MM.1S (cell line): ENCODE data around the gene JPT2.
"Not testable (repeated sequence)": the region's sequence is repeated elsewhere in the genome, so short reads cannot be mapped to it uniquely, and the experiment has no call there.

Experiments
- DNase-seq: peaks from one replicate; pipeline ENCODE4 v3.0.0-alpha.2; 2015
- H2AFZ ChIP-seq: fragments of 300-600 bp; sonication (generic); 2 replicates; pipeline ENCODE4 v1.6.0; 2016; ENCODE audit warnings: antibody characterized with exemption, low read length
- H3F3A ChIP-seq: fragments of 300-600 bp; sonication (generic); 2 replicates; pipeline ENCODE4 v1.6.1; 2016; ENCODE audit warnings: mild to moderate bottlenecking, antibody characterized with exemption, low read length, moderate library complexity, mixed read lengths; ENCODE audit not compliant: insufficient read depth
- H3K27ac ChIP-seq: fragments of 300-600 bp; sonication (generic); 2 replicates; pipeline ENCODE4 v1.5.1; 2016; ENCODE audit warnings: mild to moderate bottlenecking, low read length
- H3K27me3 ChIP-seq: fragments of 300-600 bp; sonication (generic); replicated peaks from 2 replicates; pipeline ENCODE4 v1.6.0; 2016; ENCODE audit warnings: low read length; ENCODE audit not compliant: insufficient read depth
- H3K36me3 ChIP-seq: fragments of 300-600 bp; sonication (generic); replicated peaks from 2 replicates; pipeline ENCODE4 v1.6.1; 2016; ENCODE audit warnings: mild to moderate bottlenecking, low read length, mixed read lengths; ENCODE audit not compliant: insufficient read depth
- H3K4me1 ChIP-seq: fragments of 300-600 bp; sonication (generic); 2 replicates; pipeline ENCODE4 v1.6.1; 2016; ENCODE audit warnings: low read length, mixed read lengths
- H3K4me2 ChIP-seq: fragments of 300-600 bp; sonication (generic); 2 replicates; pipeline ENCODE4 v1.6.0; 2016; ENCODE audit warnings: low read depth, low read length
- H3K4me3 ChIP-seq: fragments of 300-600 bp; sonication (generic); 2 replicates; pipeline ENCODE4 v1.5.1; 2016; ENCODE audit warnings: low read length, mixed read lengths
- H3K79me2 ChIP-seq: fragments of 300-600 bp; sonication (generic); 2 replicates; pipeline ENCODE4 v1.6.1; 2016; ENCODE audit warnings: mixed run types, low read length, mixed read lengths
- H3K9ac ChIP-seq: fragments of 300-600 bp; sonication (generic); 2 replicates; pipeline ENCODE4 v1.6.1; 2016; ENCODE audit warnings: low read length, mixed read lengths
- H3K9me2 ChIP-seq: fragments of 300-600 bp; sonication (generic); replicated peaks from 2 replicates; pipeline ENCODE4 v1.6.1; 2016; ENCODE audit warnings: mild to moderate bottlenecking, low read length, mixed read lengths; ENCODE audit not compliant: insufficient read depth
- H3K9me3 ChIP-seq: fragments of 300-600 bp; sonication (generic); replicated peaks from 2 replicates; pipeline ENCODE4 v1.6.1; 2016; ENCODE audit warnings: mild to moderate bottlenecking, low read length, mixed read lengths; ENCODE audit not compliant: insufficient read depth
- H4K20me1 ChIP-seq: fragments of 300-600 bp; sonication (generic); 2 replicates; pipeline ENCODE4 v1.6.1; 2016; ENCODE audit warnings: mild to moderate bottlenecking, low read length, moderate library complexity, mixed read lengths; ENCODE audit not compliant: insufficient read depth
- EZH2 ChIP-seq: fragments of 300-600 bp; sonication (generic); optimal IDR thresholded peaks from 2 replicates; pipeline ENCODE3; 2017; ENCODE audit warnings: low read depth, mild to moderate bottlenecking, antibody characterized with exemption, low read length, mixed read lengths
- EZH2phosphoT487 ChIP-seq: fragments of 300-600 bp; sonication (generic); IDR thresholded peaks from 2 replicates; pipeline ENCODE4 v1.6.1; 2018; ENCODE audit warnings: antibody characterized with exemption, low read length
- TF ChIP-seq, protein P1 (sequence below): fragments of 300-600 bp; sonication (generic); IDR thresholded peaks from 2 replicates; pipeline ENCODE4 v1.5.1; 2016; ENCODE audit warnings: antibody characterized with exemption, low read length, mixed read lengths

JPT2 gene

DNA sequence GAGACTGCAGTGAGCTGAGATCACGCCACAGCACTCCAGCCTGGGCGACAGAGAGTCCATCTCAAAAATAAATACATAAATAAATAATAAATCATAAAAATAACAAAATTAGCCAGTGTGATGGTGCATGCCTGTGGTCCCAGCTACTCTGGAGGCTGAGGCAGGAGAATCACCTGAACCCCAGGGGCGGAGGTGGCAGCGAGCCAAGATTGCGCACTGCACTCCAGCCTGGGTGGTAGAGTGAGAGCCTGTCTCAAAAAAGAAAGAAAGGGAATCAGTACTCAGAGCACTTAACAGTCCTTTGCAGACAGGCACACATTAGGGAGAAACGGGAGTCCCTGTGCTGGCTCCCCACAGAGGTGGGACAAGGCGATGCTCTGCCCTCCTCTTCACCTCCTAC lies 53.0 kb downstream of the JPT2 start:
- no peaks in the 10 kb centered on the region; the same call in 1 of the 2 replicates for H3K36me3 ChIP-seq
- no peaks in the 10 kb centered on the region for H4K20me1 ChIP-seq
- no peak overlapping the region for H3K4me2 ChIP-seq
- no peak overlapping the region for H2AFZ ChIP-seq
- DNase-seq = no peak
- no peaks in the 10 kb centered on the region for H3K9me3 ChIP-seq
- TF ChIP-seq EZH2 = no peak
- TF ChIP-seq, protein P1, sequence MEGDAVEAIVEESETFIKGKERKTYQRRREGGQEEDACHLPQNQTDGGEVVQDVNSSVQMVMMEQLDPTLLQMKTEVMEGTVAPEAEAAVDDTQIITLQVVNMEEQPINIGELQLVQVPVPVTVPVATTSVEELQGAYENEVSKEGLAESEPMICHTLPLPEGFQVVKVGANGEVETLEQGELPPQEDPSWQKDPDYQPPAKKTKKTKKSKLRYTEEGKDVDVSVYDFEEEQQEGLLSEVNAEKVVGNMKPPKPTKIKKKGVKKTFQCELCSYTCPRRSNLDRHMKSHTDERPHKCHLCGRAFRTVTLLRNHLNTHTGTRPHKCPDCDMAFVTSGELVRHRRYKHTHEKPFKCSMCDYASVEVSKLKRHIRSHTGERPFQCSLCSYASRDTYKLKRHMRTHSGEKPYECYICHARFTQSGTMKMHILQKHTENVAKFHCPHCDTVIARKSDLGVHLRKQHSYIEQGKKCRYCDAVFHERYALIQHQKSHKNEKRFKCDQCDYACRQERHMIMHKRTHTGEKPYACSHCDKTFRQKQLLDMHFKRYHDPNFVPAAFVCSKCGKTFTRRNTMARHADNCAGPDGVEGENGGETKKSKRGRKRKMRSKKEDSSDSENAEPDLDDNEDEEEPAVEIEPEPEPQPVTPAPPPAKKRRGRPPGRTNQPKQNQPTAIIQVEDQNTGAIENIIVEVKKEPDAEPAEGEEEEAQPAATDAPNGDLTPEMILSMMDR = no peak
- TF ChIP-seq EZH2phosphoT487 = no peak
- H3K9ac ChIP-seq = no peak overlapping the region
- no peak overlapping the region for H3K4me3 ChIP-seq
- H3K79me2 ChIP-seq = peaks cover 11% of the 10 kb centered on the region
- no peak overlapping the region for H3K27ac ChIP-seq
- no peaks in the 10 kb centered on the region for H3K9me2 ChIP-seq
- peaks cover 4% of the 10 kb centered on the region; the same call in 1 of the 2 replicates for H3F3A ChIP-seq
- no peaks in the 10 kb centered on the region for H3K27me3 ChIP-seq
- no peaks in the 10 kb centered on the region for H3K4me1 ChIP-seq

DNA sequence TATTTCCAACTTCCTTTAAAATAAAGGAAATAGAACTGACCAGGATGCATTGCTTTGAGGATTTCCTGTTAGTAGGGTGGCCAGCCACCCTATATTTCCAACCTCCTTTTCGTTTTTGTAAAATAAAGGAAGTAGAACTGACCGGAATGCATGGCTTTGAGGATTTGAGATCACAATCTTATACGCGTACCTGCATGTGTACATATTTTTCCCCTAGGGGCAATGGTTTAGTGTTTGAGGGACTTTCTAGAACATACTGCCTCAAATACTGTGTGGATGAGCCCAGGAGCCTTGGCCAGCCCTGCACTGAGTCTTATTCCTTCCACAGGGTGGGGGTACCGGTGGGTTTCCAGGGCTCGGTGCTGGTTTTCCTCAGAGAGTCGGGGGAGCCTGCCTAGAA lies 53.5 kb downstream of the JPT2 start:
- no peak overlapping the region for H2AFZ ChIP-seq
- H3F3A ChIP-seq = peaks cover 4% of the 10 kb centered on the region; the same call in 1 of the 2 replicates
- no peak overlapping the region for H3K9ac ChIP-seq
- H3K4me3 ChIP-seq = no peak overlapping the region
- H3K36me3 ChIP-seq = no peaks in the 10 kb centered on the region; the same call in 1 of the 2 replicates
- H3K79me2 ChIP-seq = peaks cover 11% of the 10 kb centered on the region
- H3K9me2 ChIP-seq = no peaks in the 10 kb centered on the region
- TF ChIP-seq, protein P1 = no peak
- no peak for TF ChIP-seq EZH2
- no peak overlapping the region for H3K27ac ChIP-seq
- no peaks in the 10 kb centered on the region for H3K9me3 ChIP-seq
- H3K4me2 ChIP-seq = no peak overlapping the region
- no peaks in the 10 kb centered on the region for H3K27me3 ChIP-seq
- no peaks in the 10 kb centered on the region for H4K20me1 ChIP-seq
- H3K4me1 ChIP-seq = no peaks in the 10 kb centered on the region
- no peak for DNase-seq

DNA sequence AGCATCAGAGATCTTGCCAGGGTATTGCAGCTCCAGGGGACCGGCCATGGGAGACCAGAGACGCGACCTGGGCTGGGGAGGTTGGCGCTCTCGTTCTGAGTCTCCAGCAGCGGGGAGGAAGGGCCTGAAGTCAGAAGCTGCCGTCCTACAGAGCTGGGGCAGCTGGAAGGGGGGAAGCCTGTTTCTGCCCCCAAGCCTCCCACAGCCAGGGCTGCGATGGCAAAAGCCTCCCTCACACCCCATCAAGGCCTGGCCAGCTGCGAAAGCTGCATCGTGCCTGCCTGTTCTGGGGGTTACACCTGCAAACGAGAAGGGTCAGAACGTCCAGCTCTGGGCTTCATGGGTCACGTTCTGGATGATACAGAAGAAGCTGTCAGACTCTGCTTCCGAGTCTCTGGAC lies 54.0 kb downstream of the JPT2 start:
- Histone ChIP-seq H3K4me2 (no peak overlapping the region), H3K79me2 (peaks cover 6% of the 10 kb centered on the region), H3K9me2 (no peaks in the 10 kb centered on the region), H3K4me1 (no peaks in the 10 kb centered on the region), H3K9me3 (no peaks in the 10 kb centered on the region), H3K9ac (no peak overlapping the region), H3F3A (peaks cover 4% of the 10 kb centered on the region; the same call in 1 of the 2 replicates), H3K4me3 (no peak overlapping the region), H3K27me3 (no peaks in the 10 kb centered on the region), H3K36me3 (no peaks in the 10 kb centered on the region; the same call in 1 of the 2 replicates), H2AFZ (no peak overlapping the region), H3K27ac (no peak overlapping the region), H4K20me1 (no peaks in the 10 kb centered on the region)
- no peak for DNase-seq
- TF ChIP-seq, protein P1 = no peak
- TF ChIP-seq EZH2phosphoT487 (no peak), EZH2 (no peak)

DNA sequence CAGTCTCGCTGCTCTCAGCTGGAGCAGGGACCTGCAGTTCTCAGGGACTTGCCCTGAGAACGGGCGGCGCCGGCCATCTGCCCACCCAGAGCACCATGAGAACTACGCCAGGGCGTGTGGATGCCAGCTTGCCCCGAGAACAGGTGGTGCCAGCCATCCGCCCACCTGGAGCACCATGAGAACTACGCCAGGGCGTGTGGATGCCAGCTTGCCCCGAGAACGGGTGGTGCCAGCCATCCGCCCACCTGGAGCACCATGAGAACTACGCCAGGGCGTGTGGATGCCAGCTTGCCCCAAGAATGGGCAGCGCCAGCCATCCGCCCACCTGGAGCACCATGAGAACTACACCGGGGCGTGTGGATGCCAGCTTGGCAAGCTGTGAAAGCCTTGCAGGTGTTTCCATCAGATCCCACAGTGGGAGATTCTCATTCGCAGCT lies 54.5 kb downstream of the JPT2 start:
- H3F3A ChIP-seq, H3K9ac ChIP-seq, H2AFZ ChIP-seq, H3K27ac ChIP-seq, H3K27me3 ChIP-seq, H4K20me1 ChIP-seq, DNase-seq, H3K4me2 ChIP-seq, H3K9me2 ChIP-seq, H3K4me3 ChIP-seq, H3K36me3 ChIP-seq, H3K79me2 ChIP-seq, H3K9me3 ChIP-seq, H3K4me1 ChIP-seq: not testable (repeated sequence)
